Kidney glomerular epithelial cell (primary cell): ENCODE results near the gene MTHFSD.

Source experiments
- DNase-seq: peaks from one replicate; lab custom pipeline; 2025; lab: John Stamatoyannopoulos, UW

The MTHFSD gene

DNA sequence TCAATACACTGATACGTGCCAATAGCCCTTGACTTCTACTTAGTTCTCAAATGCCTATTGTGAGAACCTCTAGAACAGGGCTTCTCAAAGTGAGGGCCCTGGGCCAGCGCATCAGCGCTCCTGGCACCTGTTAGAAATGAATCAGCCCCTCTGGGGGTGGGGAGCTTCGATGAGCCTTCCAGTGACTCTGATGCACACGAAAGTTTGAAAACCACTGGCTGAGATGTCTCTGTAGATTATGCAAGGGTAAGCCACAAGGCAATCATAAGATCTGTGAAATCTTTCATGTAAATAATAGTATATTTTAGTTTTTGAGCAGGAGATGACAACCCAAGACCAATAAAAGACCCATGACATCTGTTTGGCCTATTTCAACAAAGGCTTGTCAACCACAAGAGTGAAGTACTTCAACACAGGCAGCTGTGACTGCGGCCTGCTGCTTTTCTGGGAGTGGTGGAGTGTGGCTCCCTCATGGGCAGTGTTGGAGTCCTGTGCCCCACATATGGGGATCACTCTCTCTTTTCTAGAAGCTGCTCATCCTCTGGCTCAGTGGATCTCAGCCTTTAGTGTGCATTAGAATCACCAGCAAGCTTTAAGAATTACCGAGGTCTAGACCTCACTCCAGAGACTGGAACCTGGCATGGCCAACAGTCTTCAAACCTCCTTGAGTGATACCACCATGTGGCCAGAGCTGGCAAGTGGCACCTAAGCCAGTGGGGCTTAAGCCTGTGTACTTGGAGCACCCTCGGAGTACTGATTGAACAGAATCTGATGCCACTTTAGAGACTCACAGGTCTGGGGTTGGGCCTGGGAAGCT lies 5.8 kb downstream of the MTHFSD start:
- no peak for DNase-seq

DNA sequence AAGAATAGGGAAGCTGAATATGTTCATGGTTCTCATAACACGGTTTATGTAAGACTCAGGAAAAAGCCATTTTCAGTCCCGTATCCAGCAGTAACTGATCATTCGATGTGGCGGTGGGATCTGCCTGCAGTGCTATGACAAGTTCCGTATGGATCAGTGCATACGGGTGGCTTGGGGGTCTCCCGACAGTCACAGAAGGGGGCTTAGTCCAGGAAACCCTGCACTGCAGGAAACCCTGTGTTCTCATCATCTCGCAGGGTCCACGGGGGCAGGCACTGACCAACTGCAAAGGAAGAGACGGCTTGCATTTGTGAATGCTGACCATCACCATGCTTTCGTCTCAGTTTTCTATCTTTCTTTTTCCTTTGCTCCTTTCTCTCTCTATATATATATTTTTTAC lies 7.7 kb downstream of the MTHFSD start:
- no peak for DNase-seq

DNA sequence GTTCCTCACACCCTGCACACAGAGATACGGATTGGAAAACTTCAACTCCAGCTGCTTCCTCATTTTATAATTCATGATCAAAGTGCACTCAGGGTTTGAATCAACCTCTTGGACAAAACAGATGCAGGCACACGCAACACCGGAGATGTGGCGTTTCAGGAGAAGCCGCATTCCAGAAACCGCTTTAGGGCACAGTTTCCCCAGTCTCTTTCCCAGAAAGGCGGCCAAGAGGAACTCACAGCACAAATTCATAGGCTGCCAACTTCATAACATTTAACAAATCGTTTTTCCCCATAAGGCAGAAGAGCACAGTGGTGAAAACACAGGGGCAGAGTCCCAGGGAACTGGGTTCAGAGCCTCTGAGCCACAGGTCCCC lies 8.4 kb downstream of the MTHFSD start:
- DNase-seq, result no peak

DNA sequence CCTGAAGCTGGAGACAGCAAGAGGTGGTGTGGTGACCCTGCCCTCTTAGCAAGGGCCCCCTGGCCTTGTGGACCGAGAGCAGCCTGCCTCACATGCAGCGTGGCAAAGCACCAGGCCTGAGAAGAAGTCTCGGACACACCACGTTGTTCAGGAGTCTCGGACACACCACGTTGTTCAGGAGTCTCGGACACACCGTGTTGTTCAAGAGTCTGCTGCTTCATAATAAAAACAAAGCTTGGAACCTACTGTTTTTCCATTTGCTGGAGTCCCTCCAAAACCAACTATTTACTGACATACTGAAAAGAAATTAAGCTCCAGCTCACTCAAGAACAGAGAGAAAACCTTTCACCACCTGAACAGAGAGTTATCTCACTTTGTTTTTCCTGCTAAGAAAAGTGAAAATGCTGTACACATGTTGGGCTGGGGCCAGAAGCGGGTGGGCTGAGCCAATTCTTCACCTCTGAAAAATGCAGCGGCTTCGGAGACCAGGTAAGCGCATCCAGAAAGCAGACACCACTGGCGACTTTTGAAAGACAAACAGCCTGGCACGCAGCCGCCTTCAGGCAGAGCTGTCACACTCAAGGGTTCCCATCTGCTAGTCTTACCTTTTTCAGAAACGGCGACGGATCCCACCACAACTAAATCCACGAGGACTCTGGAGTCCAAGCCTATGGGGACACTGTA lies 8.9 kb downstream of the MTHFSD start:
- no peak for DNase-seq

DNA sequence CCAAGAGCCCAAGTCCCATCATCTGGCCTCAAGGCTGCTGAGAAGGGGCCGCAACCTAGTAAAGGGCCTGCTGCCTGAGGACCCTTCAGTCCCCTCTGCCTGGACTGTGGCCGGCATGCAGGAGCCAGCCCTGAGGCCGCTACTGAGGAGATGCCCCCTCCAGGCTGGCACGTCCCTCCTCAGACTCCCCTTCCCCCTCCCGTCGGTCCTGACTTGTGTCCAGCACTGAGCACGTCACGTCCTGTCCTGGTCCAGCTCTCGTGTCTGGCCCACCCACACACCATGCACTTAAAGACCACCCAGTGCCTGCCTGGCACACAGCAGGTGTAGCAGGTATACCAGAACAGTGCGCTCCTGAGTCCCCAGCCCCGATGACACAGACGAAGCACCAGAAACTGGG lies 9.6 kb downstream of the MTHFSD start:
- DNase-seq, result no peak

DNA sequence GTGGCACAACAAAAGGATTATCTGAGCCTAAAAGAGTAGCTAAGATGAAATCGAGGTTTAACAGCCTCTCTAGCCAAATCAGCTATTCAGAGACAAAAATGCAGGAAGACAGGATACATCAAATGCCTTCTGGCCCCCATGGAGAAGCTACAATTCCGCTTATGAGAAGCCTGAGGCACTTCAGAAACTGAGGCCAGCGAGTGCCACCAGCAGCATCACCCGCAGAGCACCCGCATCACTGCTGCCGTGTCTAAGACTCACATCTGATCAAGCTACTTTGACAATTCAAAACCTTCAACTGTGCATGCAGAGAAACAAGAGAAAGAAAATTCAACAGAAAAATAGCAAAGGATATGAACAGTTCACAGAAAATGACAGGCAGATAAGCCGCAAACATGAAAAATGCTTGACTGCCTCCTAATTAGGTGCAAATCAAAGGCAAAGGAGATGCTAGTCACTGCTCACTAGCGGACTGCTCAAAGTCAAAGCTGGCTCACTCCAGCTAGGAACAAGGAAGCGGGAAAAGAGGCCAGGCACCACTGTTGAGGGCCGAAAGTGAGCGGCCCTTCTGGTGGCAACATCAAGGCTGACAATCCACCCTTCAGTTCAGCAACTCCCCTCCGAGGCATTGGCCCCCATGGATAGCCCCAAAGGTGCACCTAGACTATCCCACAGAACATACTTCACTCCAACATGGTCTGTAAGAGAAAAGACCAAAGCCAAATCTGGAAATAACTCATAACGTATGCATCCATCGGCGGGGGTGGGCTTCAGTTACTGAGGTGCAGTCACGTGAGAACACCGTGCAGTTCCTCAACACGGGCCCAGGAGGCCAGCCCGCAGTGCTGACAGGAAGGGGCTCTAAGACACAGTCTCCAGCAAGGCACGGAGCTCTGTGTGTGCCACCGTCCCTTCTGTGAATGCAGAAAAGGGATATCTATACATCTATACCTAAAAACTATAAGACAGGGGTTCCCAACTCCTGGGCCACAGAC lies 12.0 kb downstream of the MTHFSD start:
- no peak for DNase-seq

DNA sequence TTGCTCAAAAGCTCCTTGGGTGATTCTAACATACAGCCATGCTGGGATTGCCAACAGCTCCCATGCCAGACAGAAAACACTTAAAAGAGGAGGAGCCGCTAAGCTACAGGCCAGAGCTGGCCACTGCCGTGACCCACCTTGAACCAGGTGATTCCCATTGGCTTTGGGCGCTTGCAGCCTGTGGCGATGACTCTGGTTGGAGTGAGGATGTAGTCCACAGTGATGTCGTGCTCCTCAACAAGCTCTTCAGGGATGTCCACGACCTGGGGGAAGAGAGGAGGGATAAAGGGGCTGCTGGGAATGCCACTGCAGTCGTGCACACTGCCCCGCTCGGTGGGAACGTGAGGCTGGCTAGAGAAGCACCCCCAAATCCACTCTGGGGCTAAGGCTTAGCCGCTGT lies 13.5 kb downstream of the MTHFSD start:
- no peak for DNase-seq

DNA sequence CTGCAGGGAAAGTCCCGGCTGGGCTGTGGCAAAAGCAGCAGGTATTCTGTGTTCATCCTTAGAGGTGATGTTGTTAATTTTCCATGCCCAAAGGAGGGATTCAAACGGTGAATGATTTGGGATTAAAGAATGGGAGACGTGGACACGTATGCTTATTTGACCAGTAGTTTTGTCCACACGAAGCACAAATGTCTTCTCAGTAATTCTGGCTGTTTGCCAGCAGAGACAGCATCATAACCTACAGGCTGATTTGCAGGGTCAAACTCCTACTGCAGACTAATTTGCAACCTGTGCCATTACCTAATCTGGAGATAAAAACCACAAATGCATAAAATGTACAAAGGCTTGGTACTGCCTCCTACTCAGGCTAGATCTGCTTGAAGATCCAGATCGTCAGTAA lies 14.1 kb downstream of the MTHFSD start:
- no peak for DNase-seq

DNA sequence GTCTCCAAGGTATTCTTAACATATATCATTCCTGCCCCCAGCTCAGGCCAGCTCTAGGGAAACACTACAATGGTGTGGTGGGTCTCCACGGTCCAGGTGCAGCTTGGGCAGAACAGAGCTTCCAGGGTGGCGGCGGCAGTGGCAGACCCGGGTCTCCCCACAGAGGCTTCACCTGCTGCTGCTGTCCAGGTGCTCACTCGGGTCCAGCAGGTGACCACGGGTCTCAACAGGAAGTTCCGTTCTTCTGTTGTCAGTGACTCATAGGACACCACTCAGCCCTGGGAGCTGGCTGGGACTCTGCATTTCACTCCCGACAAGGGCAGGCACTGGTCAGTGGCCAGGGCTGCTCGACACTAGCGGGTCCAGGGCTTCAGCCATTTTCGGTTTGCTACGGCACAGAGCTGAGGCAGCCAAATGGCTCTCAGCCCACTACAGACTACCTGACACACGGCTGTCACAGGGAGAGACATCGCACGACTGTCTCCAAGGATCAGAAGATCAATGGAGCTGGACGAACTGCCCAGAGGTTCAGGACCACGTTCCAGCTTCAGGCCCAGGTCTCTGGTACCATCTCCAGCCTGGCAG lies 16.7 kb downstream of the MTHFSD start:
- DNase-seq, result no peak

DNA sequence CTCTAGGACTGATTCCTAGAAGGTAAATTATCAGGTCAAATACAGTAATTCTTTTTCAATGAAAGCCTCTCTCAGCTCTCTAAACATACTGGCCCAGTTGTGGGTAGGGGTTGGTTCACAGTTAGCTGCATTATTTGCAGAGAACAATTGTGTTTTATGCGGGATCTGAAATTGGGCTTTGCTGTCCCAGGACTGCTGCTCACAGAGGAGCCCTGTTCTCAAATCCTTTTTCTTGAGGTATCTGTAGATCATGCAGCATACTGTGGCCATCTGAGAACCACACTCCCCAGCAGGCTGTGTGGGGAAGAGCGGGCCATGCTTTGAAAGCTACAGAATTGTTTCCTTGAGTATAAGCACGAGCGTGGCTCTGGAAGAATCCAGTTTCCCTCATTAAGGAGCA lies 17.5 kb downstream of the MTHFSD start:
- no peak for DNase-seq

DNA sequence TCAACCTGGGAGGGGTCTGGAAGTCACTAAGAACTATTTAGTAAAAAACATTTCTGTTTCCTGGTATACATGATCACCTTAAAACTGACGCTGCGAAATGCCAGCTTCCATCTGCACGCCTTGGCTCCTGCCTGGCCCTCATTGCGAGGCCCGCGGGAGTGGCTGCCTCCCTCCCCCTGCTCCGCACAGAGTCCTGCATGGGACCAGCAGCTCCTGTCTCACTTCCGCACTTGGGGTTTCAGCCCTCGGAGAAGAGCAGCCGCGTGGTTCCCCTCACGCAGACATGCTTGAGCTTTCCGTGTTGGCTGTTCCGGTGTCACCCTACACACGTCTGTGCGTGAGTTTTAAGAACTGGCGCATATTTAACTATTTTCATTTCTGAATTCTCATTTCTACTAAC lies 18.4 kb downstream of the MTHFSD start:
- no peak for DNase-seq

DNA sequence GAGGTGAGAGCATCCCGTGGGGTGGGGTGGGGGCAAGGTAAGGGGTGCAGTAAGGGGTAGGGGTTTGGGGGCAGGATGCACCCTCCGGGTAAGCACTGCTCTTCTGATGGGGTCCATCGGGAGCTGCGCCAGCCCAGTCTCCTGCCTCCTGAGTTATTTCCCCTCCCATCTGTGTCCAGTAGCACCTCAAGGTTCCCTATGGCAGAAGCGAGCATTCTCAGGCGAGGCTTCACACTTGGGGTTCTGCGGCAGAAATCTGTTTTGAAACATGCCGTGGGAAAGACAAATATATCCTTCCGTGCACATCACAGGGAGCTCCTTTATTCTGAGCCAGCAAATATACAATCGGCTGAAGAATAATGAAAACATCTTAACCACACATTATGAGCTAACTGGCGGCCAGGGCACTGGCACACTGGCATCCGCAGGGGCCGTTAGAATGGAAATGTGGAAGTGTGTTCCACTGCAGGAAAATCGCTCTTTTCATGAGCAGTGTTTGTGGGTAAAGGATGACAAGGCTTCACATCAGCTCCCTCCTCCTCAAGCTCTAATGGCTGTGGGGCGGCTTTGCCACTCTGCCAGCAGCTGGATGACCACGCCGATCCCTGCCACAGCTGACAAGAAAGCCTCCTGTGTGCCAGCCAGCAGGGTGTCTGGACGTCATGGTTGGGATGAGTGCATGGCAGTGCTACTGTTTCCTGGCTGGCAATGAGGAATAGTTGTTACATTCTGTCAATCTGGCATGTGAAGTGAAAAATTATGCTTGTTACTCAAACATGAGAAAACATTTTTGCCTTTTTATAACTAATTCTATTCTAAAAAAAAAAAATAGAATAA lies 20.0 kb downstream of the MTHFSD start:
- DNase-seq, result no peak

DNA sequence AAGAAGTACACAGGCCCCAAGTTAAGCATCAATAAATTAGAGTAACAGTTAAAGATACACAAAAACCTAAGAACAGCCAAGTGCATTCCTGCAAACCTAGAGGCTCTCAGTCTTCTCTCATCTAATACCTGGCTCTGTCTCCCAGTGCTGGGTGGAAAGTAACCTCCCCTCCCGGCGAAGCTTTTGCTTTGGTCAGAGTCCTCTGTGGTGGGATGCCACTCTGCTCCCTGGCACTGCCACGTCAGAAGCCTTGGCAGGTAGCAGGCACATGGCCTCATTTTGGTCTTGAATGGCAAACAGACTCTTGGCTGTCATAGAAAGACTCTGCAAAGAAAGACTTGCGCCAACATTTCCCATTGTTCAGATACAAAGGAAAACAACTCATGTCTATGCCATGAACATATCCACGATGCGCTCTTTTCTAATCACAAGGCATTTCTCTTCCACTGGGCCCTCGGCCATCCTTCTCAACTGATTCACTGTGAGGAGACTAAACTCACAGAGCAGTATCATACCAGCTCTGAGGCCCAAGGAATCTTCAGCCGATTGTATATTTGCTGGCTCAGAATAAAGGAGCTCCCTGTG lies 21.2 kb downstream of the MTHFSD start:
- DNase-seq, result no peak

DNA sequence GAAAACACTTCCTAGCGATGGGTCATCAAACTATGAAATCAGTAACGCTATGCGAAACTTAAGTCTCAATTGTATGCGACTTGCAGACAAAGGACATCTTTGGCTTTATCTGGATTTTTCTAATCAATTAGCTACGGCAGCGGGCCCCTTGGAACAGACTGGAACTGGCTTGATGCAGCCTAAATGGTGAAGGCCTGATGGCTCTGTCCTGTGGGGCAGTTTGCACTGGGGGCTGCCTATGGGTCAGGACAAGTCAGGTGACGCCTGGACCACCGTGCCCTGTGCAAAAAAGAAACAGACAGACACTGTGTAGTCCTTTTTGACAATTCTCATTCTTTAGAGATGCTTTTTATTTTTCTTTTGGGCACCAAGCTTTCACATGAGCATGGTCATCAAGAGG lies 22.0 kb downstream of the MTHFSD start:
- DNase-seq, result no peak

DNA sequence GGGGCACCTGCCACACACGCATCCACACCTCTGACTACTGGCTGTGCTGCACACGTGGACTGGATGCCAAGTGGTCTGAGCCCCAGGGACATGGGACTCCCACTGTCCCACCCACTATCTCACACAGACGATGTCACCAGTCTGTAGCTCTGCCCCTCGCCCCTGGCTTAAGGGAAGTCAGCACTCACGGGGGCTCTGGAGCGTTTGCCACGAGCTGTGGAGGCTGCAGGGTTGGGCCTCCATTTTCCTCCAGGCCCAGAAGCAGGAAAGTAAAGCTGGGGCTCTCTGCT lies 22.6 kb downstream of the MTHFSD start:
- no peak for DNase-seq

DNA sequence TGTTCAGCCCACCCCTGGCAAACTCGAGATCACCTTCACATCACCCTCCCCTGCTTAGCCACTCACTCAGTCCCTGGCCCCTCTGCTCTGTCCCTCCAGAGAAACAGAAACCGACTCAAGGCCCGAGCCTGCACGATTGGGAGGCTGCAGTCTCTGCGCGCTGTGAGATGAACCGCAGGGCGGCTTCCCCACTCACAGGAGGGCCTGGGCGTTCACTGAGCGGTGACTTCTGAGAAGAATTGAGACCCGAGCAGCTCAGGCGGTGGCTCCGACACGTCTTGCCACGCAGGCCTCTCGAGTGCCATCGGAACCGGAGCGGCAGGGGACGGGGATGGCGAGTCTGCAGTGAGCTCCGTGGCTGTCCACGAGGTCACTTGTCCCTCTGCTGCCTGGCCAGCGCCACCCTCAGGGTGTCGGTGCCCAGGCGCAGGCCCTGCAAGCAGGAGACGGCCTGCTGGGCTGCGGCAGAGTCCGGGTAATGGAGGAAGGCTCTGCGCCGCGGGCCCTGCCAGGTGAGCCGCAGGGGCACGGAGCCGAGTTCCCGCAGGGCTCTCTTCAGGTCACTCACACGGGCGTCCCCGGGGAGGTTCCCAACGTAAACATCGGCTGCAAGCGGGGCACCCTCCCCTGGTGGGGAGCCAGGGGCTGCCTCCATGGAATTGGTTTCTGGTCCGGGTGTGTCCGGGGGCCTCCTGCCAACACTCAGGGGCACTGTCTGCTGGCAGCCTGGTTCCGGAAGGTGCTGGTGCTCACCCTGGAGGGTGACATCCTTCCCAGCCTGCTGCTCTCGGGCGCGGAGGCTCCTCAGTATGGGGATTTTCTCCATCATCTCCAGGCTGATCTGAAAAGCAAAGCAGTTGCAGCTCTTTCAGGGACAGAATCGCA lies 23.2 kb downstream of the MTHFSD start:
- DNase-seq, result no peak

DNA sequence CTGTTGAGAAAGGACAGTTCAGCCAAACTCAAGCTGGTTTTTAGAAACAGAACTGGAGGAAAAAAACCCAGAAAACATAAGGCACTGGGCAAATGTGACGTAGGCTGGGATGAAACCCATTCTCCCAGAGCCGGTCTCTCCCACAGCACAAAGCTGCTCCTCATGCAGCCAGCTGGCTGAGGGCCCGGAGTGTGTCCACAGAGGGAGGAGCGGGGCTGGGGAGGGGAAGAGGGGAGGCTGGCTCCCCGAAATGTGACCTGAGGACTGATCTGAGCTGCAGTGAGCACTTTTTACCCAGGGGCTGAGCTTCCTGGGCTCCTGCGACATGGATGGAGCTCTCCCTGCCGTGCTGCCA lies 23.9 kb downstream of the MTHFSD start:
- no peak for DNase-seq

DNA sequence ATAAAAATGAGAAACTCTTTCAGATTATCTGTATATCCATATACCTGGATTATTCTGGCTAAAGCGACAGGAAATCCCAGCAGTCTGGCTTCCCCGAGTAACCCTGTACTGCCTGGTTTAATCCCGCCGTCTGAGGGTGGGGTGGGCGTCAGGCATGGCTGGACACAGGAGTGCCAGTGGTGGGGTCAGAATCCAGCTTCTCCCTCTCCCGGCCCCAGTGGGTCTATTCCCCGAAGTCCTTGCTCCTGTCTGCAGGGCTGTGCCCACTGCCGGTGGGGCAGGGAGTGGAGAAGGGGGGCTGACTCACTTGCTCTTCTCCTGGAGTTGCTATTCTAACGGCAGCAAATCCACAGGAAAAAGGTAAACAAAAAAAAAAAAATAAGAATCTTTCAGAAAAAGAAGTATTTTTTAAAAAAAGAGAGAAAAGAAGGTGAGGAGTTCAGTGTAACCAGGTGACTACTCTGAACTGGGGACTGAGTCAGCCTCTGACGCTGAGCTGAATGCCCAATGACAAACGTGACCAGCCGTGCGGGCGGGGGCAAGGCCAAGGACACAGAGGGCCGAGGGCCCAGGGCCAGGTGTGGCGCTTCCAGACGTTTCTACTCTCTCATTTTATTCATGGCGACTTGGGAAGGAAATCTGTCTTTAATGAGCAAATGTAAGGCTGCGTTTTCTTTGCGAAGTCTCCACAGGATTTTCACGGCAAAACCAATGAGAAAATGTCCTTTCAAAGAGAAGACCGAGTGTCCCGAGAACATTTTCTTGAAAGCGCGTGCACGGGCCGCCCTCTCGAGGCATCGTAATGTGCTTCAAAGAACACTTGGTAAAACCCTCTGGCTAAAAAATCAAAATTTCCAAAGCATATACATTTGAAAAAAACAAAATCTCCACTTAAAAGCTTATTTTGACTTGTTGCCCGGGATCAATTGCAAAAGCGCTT lies 24.5 kb downstream of the MTHFSD start:
- DNase-seq, result no peak

DNA sequence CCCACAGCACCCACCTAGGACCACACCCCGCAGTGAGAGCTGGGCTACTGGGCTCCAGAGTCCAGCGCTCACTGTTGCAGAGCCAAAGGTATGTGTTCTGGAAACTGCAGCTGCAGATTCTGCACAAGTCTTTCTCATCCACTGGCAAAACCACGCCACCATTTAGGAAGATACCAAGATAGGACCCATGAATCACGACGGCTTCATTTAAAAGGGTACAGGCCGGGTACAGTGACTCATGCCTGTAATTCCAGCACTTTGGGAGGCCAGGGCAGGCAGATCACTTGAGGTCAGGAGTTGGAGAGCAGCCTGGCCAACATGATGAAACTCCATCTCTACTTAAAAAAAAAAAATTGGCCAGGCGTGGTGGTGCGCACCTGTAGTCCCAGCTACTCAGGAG lies 25.9 kb downstream of the MTHFSD start:
- DNase-seq, result no peak
